ENCODE measurements around the gene HLA-DPB1.

Gene HLA-DPB1

DNA sequence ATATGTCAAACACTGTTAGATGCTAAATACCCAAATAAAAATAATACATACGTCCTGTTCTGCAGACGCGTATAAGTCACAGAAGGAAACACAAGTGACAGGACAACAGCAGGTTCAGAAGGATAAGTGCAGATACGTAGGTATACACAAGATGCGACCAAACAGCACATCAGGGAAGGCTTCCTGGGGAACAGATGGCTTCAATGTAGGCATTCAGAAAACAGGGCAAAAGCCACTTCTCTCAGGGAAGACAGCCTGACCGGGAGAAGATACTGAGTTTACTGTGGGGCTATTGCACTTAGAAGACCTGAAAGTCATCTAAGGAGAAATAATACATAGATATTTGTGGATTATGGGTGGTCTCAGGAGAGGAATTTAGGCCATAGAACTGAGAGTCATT lies 4.2 kb upstream of the HLA-DPB1 start:
- H3K4me3 ChIP-seq: peak overlapping the region; percentile 64
- H3K27ac ChIP-seq: no peak overlapping the region
- DNase-seq (ENCODE audit: low spot score): no peak
- no peak for TF ChIP-seq CTCF (IDR thresholded peaks at IDR 0.05)

DNA sequence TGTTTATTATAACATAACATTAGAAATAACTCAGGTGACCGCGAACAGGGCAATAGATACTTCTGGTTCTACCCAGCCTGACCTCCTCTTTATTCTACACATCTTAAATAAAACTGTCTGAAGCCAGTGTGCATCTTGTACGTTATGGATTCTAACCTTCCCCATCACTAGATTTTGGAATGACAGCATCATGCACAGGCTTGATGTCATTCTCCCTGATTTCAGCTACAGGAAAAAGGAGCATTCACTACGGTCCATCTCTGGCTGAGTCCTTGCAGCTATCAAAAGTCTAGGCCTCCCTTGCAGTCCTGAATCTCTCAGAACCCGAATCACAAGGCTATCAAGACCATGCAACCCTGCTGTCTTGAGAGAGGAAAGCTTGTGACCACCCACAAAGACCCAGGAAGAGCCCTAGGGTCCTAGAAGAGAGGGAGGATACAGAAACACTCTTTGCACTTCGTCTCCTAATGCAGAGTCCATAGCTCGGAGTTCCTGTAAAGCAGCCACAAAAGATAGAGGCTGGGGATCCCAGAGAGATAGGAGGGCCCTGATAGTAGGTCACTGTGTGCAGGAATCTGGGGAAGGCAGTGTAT lies 3.2 kb upstream of the HLA-DPB1 start:
- no peak for TF ChIP-seq CTCF (IDR thresholded peaks at IDR 0.05)
- no peak for DNase-seq (ENCODE audit: low spot score)
- H3K27ac ChIP-seq: peak overlapping the region in 1 of 2 donors; percentile 76
- H3K4me3 ChIP-seq: peak overlapping the region; percentile 64

DNA sequence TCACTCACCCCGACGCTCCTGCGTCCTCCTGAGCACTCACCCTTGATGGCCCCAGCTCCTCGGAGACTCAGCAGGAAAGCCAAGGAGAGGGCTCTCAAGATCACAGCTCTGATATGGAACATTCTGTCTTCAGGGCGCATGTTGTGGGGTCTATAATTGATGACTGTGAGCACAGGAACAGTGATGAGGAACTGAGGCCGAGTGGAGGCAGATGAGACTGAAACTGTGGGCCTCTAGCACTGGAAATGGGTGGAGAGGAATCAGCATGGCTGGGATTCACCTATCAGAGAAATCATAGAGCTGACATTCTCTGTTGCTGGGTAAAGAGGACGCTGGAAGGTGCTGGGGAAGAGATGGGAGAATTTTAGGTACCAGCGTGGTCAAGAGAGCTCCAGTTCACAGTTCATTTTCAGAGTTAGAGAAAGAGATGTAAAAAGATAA lies 2.3 kb upstream of the HLA-DPB1 start, which contains the start of gene HLA-DPA1:
HLA-DPA1 (minus strand) TSS at position 219 of the 441 bp plus-strand sequence.
- H3K27ac ChIP-seq: peak within 1 kb of the TSS in 1 of 2 donors; percentile 76
- TF ChIP-seq CTCF (IDR thresholded peaks at IDR 0.05): no peak
- peak within 1 kb of the TSS; percentile 64 for H3K4me3 ChIP-seq
- DNase-seq (ENCODE audit: low spot score): no peak

DNA sequence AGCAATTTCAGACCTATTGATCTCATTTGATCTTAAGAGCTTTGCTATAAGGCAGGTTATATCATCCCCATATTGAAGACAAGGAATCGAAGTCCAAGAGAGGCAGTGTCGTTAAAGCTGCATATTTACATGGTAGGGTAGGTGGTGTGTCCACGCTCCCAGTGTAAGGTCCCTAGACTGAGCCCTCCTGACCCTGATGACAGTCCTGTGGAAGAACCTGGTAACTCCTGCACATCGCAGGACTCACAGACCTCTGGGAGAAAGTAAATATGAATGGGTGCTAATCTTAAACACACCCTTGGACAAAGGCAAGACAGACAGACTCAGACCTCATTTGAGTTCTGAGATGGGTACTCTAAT lies 602 bp upstream of the HLA-DPB1 start:
- H3K4me3 ChIP-seq: no peak overlapping the region
- TF ChIP-seq CTCF (IDR thresholded peaks at IDR 0.05): no peak
- DNase-seq (ENCODE audit: low spot score): no peak
- H3K27ac ChIP-seq: peak overlapping the region in 1 of 2 donors; percentile 73

DNA sequence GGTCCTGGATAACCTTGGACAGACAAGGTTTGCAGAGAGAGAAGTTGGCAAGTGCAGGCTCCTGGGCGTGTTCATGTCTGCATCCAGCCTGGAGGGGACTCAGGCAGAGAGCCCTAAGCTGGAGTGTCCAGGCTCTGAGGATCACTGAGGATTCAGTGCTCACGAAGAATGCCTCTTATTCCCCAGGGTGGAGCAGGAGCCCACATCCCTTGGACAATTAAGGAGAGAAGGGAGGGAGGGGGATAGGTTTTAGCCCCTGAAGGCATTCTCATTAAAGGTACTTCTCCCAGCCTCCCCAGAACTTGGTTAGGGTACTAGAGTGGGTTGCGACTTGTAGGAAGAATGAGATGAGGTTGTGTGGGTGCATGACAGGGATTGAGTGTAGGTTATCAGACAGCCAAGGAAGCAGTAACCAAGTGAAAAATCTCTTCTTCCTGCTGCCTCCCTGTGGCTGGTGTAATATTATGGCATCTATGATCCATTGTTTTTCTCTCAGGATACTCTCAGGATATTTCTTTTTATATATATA lies 680 bp downstream of the HLA-DPB1 start:
- DNase-seq (ENCODE audit: low spot score): no peak
- Histone ChIP-seq H3K4me3 (peak overlapping the region; percentile 57), H3K27ac (peak overlapping the region; percentile 32 to 65)
- TF ChIP-seq CTCF (IDR thresholded peaks at IDR 0.05): no peak

DNA sequence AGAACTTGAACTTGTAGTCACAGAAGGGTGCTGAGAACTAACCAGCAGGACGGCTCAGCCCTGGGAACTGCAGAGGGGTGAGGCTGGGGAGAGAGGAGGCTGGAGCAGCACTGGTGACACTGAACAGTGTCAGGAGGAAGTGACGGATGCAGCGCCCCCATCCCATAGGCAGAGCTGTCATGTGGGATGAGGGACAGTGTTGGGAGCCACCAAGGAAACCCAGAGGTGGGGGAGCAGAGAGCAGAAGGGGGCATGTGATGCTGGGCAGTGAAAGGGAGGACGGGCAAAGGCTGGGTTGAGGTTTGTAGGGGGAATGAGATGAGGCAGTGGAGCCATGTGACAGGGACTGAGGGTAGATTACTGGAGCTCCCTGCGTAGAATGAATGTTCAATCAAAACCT lies 2.1 kb downstream of the HLA-DPB1 start:
- peak overlapping the region in 1 of 2 donors; percentile 40 for H3K27ac ChIP-seq
- no peak for TF ChIP-seq CTCF (IDR thresholded peaks at IDR 0.05)
- DNase-seq (ENCODE audit: low spot score): no peak
- H3K4me3 ChIP-seq: no peak overlapping the region

DNA sequence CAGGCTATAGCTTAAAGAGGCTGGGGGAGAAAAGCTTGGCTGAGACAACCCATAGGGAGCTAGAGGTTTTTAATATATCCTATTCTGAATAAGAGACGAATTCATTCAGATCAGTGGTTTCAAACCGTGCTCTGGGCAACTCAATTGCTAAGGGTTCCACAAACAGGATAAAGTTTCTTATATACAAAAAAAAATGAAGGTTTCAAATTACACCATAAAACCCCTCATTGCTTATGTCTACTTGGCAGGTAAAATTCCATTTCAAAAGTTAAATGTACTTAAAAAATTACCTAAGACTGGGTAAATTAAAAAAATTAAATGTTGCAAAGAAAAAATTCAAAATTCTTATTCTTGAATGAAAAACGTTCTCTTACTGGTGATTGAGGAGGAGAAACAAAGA lies 2.7 kb downstream of the HLA-DPB1 start:
- no peak overlapping the region for H3K27ac ChIP-seq
- no peak for TF ChIP-seq CTCF (IDR thresholded peaks at IDR 0.05)
- no peak overlapping the region for H3K4me3 ChIP-seq
- no peak for DNase-seq (ENCODE audit: low spot score)

Measured in coronary artery (tissue), 2 donors.